ENCODE measurements around the gene TACR2. TPM values are rescaled to one million over a fixed set of nuclear protein-coding genes. Genes with fewer than 3 reads are reported as not detected.

The TACR2 gene
- total and polyA plus RNA-seq, 2 of the 13 experiments (the other 11 are each of a cell fraction or from before 2014, with no cell fraction given) = 0.04 TPM; not detected in 1

DNA sequence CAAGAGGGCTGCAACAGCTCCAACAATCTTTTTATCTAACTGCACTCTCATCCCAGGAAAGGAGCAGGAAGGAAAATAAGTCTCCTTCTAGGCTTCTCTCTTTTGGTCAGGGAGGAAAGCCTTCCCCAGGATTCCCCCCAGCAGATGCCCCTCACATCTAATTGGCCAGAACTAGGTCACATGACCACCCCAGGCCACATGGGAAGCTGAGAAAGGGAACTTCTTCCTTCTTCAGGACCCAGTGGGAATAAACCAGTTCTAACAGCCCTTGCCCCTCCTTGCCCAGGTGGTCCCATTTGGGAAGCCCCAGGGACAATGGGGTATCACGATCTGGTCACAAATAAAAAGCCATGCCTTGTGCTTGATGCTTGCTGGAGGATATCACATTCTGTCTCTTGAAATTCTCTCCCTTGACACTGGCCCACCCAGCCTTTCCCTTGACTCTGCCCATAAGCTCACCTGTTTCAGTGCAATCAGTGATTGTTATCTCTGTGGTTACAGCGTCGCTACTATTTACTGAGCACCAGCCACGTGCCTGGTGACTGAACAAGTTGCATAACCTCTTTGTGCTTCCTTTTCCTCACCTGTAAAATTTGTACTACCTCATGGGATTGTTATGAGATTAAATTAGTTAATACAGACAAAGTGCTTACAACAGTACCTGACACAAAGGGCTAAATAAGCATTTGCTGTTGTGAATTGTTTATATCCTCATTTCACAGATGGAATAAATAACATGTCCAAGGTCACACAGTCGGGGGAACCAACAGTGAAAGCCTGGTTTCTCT, 9.0 kb upstream of the TACR2 start (continued):
- no peak for TF ChIP-seq PAX8 (CRISPR knock-in tag; IDR thresholded peaks at IDR 0.05; ENCODE audit: borderline replicate concordance)
- TF ChIP-seq SMAD9 (CRISPR knock-in tag; IDR thresholded peaks at IDR 0.05) = no peak
- no peak for TF ChIP-seq ZNF543 (CRISPR knock-in tag; IDR thresholded peaks at IDR 0.05)
- peak; percentile 100 for TF ChIP-seq MLX (CRISPR knock-in tag; IDR thresholded peaks at IDR 0.05)
- TF ChIP-seq, protein P1, sequence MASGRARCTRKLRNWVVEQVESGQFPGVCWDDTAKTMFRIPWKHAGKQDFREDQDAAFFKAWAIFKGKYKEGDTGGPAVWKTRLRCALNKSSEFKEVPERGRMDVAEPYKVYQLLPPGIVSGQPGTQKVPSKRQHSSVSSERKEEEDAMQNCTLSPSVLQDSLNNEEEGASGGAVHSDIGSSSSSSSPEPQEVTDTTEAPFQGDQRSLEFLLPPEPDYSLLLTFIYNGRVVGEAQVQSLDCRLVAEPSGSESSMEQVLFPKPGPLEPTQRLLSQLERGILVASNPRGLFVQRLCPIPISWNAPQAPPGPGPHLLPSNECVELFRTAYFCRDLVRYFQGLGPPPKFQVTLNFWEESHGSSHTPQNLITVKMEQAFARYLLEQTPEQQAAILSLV (CRISPR knock-in tag; IDR thresholded peaks at IDR 0.05; ENCODE audit: borderline replicate concordance) = no peak
- TF ChIP-seq, protein P2, sequence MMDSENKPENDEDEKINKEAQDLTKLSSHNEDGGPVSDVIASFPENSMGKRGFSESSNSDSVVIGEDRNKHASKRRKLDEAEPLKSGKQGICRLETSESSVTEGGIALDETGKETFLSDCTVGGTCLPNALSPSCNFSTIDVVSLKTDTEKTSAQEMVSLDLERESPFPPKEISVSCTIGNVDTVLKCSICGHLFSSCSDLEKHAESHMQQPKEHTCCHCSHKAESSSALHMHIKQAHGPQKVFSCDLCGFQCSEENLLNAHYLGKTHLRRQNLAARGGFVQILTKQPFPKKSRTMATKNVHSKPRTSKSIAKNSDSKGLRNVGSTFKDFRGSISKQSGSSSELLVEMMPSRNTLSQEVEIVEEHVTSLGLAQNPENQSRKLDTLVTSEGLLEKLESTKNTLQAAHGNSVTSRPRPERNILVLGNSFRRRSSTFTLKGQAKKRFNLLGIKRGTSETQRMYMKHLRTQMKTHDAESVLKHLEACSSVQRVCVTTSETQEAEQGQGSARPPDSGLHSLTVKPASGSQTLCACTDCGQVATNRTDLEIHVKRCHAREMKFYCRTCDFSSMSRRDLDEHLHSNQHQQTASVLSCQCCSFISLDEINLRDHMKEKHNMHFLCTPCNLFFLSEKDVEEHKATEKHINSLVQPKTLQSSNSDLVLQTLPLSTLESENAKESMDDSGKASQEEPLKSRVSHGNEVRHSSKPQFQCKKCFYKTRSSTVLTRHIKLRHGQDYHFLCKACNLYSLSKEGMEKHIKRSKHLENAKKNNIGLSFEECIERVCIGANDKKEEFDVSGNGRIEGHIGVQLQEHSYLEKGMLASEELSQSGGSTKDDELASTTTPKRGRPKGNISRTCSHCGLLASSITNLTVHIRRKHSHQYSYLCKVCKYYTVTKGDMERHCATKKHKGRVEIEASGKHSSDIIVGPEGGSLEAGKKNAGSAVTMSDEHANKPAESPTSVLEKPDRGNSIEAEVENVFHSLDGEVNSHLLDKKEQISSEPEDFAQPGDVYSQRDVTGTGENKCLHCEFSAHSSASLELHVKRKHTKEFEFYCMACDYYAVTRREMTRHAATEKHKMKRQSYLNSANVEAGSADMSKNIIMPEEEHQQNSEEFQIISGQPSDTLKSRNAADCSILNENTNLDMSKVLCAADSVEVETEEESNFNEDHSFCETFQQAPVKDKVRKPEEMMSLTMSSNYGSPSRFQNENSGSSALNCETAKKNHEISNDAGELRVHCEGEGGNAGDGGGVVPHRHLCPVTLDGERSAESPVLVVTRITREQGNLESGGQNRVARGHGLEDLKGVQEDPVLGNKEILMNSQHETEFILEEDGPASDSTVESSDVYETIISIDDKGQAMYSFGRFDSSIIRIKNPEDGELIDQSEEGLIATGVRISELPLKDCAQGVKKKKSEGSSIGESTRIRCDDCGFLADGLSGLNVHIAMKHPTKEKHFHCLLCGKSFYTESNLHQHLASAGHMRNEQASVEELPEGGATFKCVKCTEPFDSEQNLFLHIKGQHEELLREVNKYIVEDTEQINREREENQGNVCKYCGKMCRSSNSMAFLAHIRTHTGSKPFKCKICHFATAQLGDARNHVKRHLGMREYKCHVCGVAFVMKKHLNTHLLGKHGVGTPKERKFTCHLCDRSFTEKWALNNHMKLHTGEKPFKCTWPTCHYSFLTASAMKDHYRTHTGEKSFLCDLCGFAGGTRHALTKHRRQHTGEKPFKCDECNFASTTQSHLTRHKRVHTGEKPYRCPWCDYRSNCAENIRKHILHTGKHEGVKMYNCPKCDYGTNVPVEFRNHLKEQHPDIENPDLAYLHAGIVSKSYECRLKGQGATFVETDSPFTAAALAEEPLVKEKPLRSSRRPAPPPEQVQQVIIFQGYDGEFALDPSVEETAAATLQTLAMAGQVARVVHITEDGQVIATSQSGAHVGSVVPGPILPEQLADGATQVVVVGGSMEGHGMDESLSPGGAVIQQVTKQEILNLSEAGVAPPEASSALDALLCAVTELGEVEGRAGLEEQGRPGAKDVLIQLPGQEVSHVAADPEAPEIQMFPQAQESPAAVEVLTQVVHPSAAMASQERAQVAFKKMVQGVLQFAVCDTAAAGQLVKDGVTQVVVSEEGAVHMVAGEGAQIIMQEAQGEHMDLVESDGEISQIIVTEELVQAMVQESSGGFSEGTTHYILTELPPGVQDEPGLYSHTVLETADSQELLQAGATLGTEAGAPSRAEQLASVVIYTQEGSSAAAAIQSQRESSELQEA (CRISPR knock-in tag; IDR thresholded peaks at IDR 0.05; ENCODE audit: not compliant biosample characterization) = no peak
- peak; percentile 96 for TF ChIP-seq ZEB1 (IDR thresholded peaks at IDR 0.05; ENCODE audit: insufficient replicate concordance, low read depth)
- no peak for TF ChIP-seq CC2D1A (CRISPR knock-in tag; IDR thresholded peaks at IDR 0.05)
- 0 out of 2 replicates have a peak, but pooled peaks have one; percentile 42 for TF ChIP-seq ATF1 (CRISPR knock-in tag; IDR thresholded peaks at IDR 0.05)
- TF ChIP-seq, protein P3, sequence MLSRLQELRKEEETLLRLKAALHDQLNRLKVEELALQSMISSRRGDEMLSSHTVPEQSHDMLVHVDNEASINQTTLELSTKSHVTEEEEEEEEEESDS (CRISPR knock-in tag; IDR thresholded peaks at IDR 0.05; ENCODE audit: borderline replicate concordance) = no peak
- no peak for TF ChIP-seq WIZ (CRISPR knock-in tag; IDR thresholded peaks at IDR 0.05)
- no peak for TF ChIP-seq ATF6 (CRISPR knock-in tag; conservative IDR thresholded peaks at IDR 0.05)
- peak; percentile 89 for TF ChIP-seq ZSCAN25 (CRISPR knock-in tag; IDR thresholded peaks at IDR 0.05)

All from HepG2 (cell line).